Neural crest cell (in vitro differentiated cells): ENCODE measurements around the gene INPP5F. TPM values are rescaled to one million over a fixed set of nuclear protein-coding genes. Genes with fewer than 3 reads are reported as not detected.

Experiments
- DNase-seq: peaks from one replicate; pipeline ENCODE4 v3.0.0; 2021; ENCODE audit warnings: low read depth, mixed read lengths, low spot score
- H3K27ac Mint-ChIP-seq: one replicate; pipeline ENCODE4 v1.8.0; 2021; ENCODE audit warnings: mild to moderate bottlenecking, mixed read lengths; ENCODE audit not compliant: unreplicated experiment
- H3K27me3 Mint-ChIP-seq: 2 replicates; pipeline ENCODE4 v1.8.0; 2021; ENCODE audit warnings: low read depth, mild to moderate bottlenecking, mixed read lengths
- H3K36me3 Mint-ChIP-seq: 2 replicates; pipeline ENCODE4 v1.8.0; 2021; ENCODE audit warnings: low read depth, mild to moderate bottlenecking, mixed read lengths
- H3K4me1 Mint-ChIP-seq: 2 replicates; pipeline ENCODE4 v1.8.0; 2021; ENCODE audit warnings: mixed read lengths
- H3K4me3 Mint-ChIP-seq: one replicate; pipeline ENCODE4 v1.8.0; 2021; ENCODE audit warnings: mild to moderate bottlenecking, mixed read lengths
- H3K9me3 Mint-ChIP-seq: 2 replicates; pipeline ENCODE4 v1.8.0; 2021; ENCODE audit warnings: mixed read lengths
- total RNA-seq: library from RNA; stranded (reverse); gene quantifications from 2 replicates; pipeline ENCODE4 v1.2.1, GENCODE V29; 2021
- TF ChIP-seq, protein P1 (sequence below): fragments of 200-600 bp; sonication (generic); conservative IDR thresholded peaks from 2 replicates; pipeline ENCODE4 v1.5.0; 2021; ENCODE audit warnings: antibody characterized with exemption, mild to moderate bottlenecking

Gene INPP5F
- total RNA-seq, 1 donor from 2014 or later: 95.4 TPM

DNA sequence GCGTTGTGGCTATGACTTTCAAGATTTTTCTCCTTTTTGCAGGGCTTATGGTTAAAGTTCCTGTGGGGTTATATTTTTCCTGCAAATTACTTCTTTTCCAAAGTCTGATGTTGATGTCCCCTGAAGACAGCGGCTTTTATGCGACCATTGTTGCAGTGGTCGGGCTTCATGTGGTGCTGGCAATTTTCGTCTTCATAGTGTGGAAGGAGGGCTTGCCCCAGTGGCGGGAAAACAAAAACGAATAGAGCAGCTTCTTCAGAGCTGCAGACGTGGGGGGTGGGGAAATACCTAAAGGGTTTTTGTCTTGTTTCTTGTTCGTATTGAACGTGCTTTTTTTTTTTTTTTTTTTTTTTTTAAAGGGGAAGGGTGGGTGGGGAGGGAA lies 93.0 kb downstream of the INPP5F start:
- H3K27me3 Mint-ChIP-seq: no peaks in the 10 kb centered on the region
- peak; percentile 13 for DNase-seq
- H3K4me1 Mint-ChIP-seq: peaks cover 35% of the 10 kb centered on the region
- peak overlapping the region; percentile 96 for H3K4me3 Mint-ChIP-seq
- peaks cover 30% of the 10 kb centered on the region for H3K36me3 Mint-ChIP-seq
- peak overlapping the region; percentile 96 for H3K27ac Mint-ChIP-seq
- TF ChIP-seq, protein P1, sequence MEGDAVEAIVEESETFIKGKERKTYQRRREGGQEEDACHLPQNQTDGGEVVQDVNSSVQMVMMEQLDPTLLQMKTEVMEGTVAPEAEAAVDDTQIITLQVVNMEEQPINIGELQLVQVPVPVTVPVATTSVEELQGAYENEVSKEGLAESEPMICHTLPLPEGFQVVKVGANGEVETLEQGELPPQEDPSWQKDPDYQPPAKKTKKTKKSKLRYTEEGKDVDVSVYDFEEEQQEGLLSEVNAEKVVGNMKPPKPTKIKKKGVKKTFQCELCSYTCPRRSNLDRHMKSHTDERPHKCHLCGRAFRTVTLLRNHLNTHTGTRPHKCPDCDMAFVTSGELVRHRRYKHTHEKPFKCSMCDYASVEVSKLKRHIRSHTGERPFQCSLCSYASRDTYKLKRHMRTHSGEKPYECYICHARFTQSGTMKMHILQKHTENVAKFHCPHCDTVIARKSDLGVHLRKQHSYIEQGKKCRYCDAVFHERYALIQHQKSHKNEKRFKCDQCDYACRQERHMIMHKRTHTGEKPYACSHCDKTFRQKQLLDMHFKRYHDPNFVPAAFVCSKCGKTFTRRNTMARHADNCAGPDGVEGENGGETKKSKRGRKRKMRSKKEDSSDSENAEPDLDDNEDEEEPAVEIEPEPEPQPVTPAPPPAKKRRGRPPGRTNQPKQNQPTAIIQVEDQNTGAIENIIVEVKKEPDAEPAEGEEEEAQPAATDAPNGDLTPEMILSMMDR: no peak
- H3K9me3 Mint-ChIP-seq: no peaks in the 10 kb centered on the region

DNA sequence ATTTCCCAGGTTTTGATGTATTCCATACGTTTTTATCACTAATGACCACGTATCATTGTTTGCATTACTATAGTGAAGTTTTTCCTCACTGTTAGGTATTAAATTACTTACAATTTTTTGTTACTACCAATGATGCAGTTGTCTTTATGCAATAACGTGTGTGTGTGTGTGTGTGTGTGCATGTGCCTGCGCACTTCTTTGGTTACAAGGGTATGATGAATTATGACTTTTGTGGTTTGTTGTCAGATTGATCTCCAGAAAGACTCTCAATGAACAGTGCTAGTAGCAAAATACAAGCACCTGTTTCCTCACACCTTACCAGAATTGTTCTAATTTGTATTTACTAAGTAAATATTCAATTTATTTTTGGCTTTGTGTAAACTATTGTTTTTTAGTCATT lies 95.3 kb downstream of the INPP5F start:
- peaks cover 30% of the 10 kb centered on the region for H3K36me3 Mint-ChIP-seq
- H3K27me3 Mint-ChIP-seq: no peaks in the 10 kb centered on the region
- peaks cover 35% of the 10 kb centered on the region for H3K4me1 Mint-ChIP-seq
- no peak overlapping the region for H3K27ac Mint-ChIP-seq
- no peaks in the 10 kb centered on the region for H3K9me3 Mint-ChIP-seq
- DNase-seq: no peak
- TF ChIP-seq, protein P1: no peak
- H3K4me3 Mint-ChIP-seq: peak overlapping the region; percentile 96

DNA sequence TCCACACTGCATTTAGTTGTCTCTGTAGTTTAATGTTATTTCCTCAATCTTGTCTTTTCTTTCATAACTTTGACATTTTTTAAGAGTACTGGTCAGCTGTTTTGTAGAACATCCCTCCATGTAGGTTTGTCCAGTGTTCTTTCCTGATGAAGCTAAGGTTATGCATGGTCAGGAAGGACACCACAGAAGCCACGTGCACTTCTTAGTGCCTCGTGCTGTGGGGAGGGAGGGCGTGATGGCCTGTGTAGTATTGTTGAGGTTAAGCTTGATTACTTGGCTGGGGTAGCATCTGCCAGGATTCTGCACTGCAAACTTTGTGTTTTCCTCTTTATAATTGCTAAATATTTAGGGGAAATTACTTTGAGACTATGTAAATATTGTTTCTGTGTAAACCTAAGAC lies 98.4 kb downstream of the INPP5F start:
- peaks cover 24% of the 10 kb centered on the region for H3K36me3 Mint-ChIP-seq
- H3K4me1 Mint-ChIP-seq: peaks cover 20% of the 10 kb centered on the region
- no peaks in the 10 kb centered on the region for H3K9me3 Mint-ChIP-seq
- H3K4me3 Mint-ChIP-seq: no peak overlapping the region
- no peak for DNase-seq
- H3K27ac Mint-ChIP-seq: peak overlapping the region; percentile 15
- no peaks in the 10 kb centered on the region for H3K27me3 Mint-ChIP-seq
- TF ChIP-seq, protein P1: no peak

DNA sequence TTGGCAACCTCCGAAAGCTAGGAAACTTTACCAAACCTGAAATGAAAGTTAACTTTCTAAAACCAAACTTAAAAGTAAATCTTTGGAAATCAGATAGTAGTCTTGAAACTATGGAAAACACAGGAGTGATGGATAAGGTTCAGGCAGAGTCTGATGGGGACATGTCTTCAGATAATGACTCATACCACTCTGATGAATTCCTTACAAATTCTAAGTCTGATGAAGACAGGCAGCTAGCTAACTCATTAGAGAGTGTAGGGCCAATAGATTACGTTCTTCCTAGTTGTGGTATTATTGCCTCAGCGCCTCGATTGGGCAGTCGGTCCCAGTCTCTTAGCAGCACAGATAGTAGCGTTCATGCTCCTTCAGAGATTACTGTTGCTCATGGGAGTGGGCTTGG lies 100.9 kb downstream of the INPP5F start:
- Mint-ChIP-seq H3K27me3 (no peaks in the 10 kb centered on the region), H3K36me3 (peaks cover 32% of the 10 kb centered on the region), H3K27ac (no peak overlapping the region), H3K4me3 (no peak overlapping the region), H3K9me3 (no peaks in the 10 kb centered on the region), H3K4me1 (peaks cover 10% of the 10 kb centered on the region)
- DNase-seq: no peak
- TF ChIP-seq, protein P1: no peak

DNA sequence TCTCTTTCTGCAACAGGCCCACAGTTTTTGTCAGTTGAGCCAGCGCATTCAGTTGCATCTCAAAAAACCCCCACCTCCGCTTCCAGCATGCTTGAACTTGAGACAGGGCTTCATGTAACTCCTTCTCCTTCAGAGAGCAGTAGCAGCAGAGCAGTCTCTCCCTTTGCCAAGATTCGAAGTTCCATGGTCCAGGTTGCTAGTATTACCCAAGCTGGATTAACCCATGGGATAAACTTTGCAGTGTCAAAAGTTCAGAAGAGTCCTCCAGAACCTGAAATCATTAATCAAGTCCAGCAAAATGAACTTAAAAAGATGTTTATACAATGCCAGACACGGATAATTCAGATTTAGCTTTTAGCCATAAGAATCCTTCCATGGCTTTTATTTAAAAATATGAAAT lies 101.6 kb downstream of the INPP5F start:
- Mint-ChIP-seq H3K9me3 (no peaks in the 10 kb centered on the region), H3K4me1 (peaks cover 17% of the 10 kb centered on the region), H3K27me3 (no peaks in the 10 kb centered on the region), H3K4me3 (no peak overlapping the region), H3K36me3 (peaks cover 37% of the 10 kb centered on the region), H3K27ac (no peak overlapping the region)
- TF ChIP-seq, protein P1: no peak
- no peak for DNase-seq

DNA sequence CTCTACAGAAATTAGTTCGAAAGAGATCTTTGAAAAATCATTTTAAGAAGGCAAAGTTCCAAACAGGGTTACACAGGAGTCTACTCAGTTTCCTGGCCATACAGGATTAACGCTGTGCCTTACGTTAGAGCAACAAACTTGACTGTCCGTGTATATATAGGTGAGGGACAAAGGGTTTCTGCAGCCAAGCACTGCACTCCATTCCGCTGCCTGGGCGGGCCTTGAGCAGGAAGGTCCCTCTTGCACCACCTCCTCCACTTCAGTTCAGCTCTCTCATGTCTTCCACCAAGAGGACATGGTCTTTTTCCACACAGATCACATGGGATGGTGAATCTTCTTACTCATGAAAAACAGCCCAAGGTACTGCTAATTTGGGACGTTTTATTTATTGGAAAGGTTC lies 103.6 kb downstream of the INPP5F start:
- Mint-ChIP-seq H3K27ac (no peak overlapping the region), H3K9me3 (no peaks in the 10 kb centered on the region), H3K27me3 (no peaks in the 10 kb centered on the region), H3K4me3 (no peak overlapping the region), H3K4me1 (peaks cover 24% of the 10 kb centered on the region), H3K36me3 (peaks cover 41% of the 10 kb centered on the region)
- TF ChIP-seq, protein P1: no peak
- no peak for DNase-seq
